ENCODE measurements around the gene TNFAIP1. TPM values are rescaled to one million over a fixed set of nuclear protein-coding genes. Genes with fewer than 3 reads are reported as not detected.

The TNFAIP1 gene
- total RNA-seq, 1 experiment from 2014 or later, result 27.5 TPM

DNA sequence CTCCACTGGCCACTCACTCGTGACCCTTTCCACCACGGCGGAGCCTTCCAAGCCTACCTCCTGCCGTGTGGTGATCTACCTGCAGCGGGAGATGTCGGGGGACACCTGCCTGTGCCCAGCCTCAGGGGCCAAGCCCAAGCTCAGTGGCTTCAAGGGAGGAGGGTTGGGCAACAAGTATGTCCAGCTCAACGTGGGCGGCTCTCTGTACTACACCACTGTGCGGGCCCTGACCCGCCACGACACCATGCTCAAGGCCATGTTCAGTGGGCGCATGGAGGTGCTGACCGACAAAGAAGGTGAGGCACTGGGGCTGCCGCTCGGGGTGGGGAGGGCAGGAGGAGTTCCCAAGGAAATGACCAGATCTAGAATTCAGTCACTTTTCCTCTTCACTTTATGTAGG lies 3.9 kb downstream of the TNFAIP1 start:
- H3F3A ChIP-seq (ENCODE audit: low read length, unreplicated experiment), result no peaks in the 10 kb centered on the region
- H3K79me2 ChIP-seq (ENCODE audit: low read length), result peaks cover 46% of the 10 kb centered on the region
- no peaks in the 10 kb centered on the region for H3K9me3 ChIP-seq (ENCODE audit: low read length)
- H3K9me2 ChIP-seq (replicated peaks; ENCODE audit: low read length), result no peaks in the 10 kb centered on the region
- no peak for TF ChIP-seq EZH2 (IDR thresholded peaks at IDR 0.05; ENCODE audit: low read length, unreplicated experiment)
- intact Hi-C loops (cut with micrococcal nuclease), result no loop called here
- no peak overlapping the region for H3K9ac ChIP-seq (ENCODE audit: low read length)
- DNase-seq, result no peak
- H3K36me3 ChIP-seq (ENCODE audit: low read depth, low read length), result no peaks in the 10 kb centered on the region; the same call in 1 of the 2 replicates
- ATAC-seq, result no peak
- H3K4me3 ChIP-seq (ENCODE audit: low read length), result no peak overlapping the region
- H3K4me2 ChIP-seq (ENCODE audit: low read length), result no peak overlapping the region
- H4K20me1 ChIP-seq (ENCODE audit: low read length), result 0 out of 2 replicates have a peak, but pooled peaks cover 6% of the 10 kb centered on the region
- CTCF ChIA-PET, result no interaction called here
- BruUV-seq (replicated peaks), result no TSS peak
- peaks cover 19% of the 10 kb centered on the region for H3K4me1 ChIP-seq (ENCODE audit: insufficient read depth, low read length)
- H3K27ac ChIP-seq (ENCODE audit: low read length), result no peak overlapping the region
- POLR2A ChIA-PET (ENCODE audit: unreplicated experiment), result no interaction called here
- no peak overlapping the region for H2AFZ ChIP-seq (ENCODE audit: low read length)
- no peaks in the 10 kb centered on the region for H3K27me3 ChIP-seq (ENCODE audit: low read length)

DNA sequence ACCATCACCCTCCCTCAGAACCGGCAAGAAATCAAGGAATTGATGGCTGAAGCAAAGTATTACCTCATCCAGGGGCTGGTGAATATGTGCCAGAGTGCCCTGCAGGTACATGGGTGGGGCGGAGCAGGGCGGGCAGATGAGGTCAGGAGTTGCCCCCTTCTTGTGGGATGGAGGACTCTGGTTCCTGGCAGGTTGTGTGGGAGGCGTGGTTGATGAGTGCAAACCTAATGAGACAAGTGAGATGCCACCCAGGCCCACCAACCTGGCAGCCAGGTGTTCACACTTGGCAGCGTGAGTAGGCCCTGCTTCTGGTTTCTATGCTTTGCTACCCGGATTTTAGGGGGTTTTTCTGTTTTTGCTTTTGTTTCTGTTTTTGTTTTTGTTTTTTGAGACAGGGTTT lies 4.8 kb downstream of the TNFAIP1 start:
- Histone ChIP-seq H3K9me3 (ENCODE audit: low read length) (no peaks in the 10 kb centered on the region), H3K27ac (ENCODE audit: low read length) (no peak overlapping the region), H3K9me2 (replicated peaks; ENCODE audit: low read length) (no peaks in the 10 kb centered on the region), H3F3A (ENCODE audit: low read length, unreplicated experiment) (no peaks in the 10 kb centered on the region), H2AFZ (ENCODE audit: low read length) (no peak overlapping the region), H3K4me3 (ENCODE audit: low read length) (no peak overlapping the region), H3K27me3 (ENCODE audit: low read length) (no peaks in the 10 kb centered on the region), H4K20me1 (ENCODE audit: low read length) (0 out of 2 replicates have a peak, but pooled peaks cover 6% of the 10 kb centered on the region), H3K36me3 (ENCODE audit: low read depth, low read length) (peaks cover 4% of the 10 kb centered on the region; the same call in 1 of the 2 replicates), H3K79me2 (ENCODE audit: low read length) (peaks cover 38% of the 10 kb centered on the region), H3K9ac (ENCODE audit: low read length) (no peak overlapping the region), H3K4me1 (ENCODE audit: insufficient read depth, low read length) (peaks cover 17% of the 10 kb centered on the region), H3K4me2 (ENCODE audit: low read length) (no peak overlapping the region)
- BruUV-seq (replicated peaks), result no TSS peak
- ATAC-seq, result no peak
- ChIA-PET POLR2A (ENCODE audit: unreplicated experiment) (no interaction called here), CTCF (no interaction called here)
- TF ChIP-seq, protein P1, sequence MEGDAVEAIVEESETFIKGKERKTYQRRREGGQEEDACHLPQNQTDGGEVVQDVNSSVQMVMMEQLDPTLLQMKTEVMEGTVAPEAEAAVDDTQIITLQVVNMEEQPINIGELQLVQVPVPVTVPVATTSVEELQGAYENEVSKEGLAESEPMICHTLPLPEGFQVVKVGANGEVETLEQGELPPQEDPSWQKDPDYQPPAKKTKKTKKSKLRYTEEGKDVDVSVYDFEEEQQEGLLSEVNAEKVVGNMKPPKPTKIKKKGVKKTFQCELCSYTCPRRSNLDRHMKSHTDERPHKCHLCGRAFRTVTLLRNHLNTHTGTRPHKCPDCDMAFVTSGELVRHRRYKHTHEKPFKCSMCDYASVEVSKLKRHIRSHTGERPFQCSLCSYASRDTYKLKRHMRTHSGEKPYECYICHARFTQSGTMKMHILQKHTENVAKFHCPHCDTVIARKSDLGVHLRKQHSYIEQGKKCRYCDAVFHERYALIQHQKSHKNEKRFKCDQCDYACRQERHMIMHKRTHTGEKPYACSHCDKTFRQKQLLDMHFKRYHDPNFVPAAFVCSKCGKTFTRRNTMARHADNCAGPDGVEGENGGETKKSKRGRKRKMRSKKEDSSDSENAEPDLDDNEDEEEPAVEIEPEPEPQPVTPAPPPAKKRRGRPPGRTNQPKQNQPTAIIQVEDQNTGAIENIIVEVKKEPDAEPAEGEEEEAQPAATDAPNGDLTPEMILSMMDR (conservative IDR thresholded peaks at IDR 0.05; ENCODE audit: low read depth, low read length), result no peak
- TF ChIP-seq EZH2 (IDR thresholded peaks at IDR 0.05; ENCODE audit: low read length, unreplicated experiment) (no peak), EZH2phosphoT487 (IDR thresholded peaks at IDR 0.05; ENCODE audit: borderline replicate concordance, low read length) (no peak)
- no peak for DNase-seq
- intact Hi-C loops (cut with micrococcal nuclease), result no loop called here

DNA sequence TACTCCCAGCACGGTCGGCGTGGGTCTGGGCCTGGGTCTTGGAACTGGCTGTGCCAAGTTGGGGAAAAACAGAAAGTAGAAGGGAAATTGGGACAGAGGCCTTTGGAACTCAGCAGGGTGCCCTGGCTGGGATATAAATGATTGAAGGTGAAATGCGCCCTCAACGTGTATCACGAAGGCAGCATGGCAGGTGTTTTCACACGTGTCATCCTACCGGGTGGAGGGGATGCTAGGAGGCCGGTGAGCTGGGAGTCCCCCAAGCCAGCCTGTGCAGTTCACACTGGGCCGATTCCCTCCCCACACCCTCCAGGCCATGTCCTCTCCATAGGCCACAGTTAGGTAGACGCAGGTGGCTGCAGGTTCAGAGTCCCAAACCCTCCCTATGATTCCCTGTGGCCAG lies 6.0 kb downstream of the TNFAIP1 start:
- no peaks in the 10 kb centered on the region for H3K9me3 ChIP-seq (ENCODE audit: low read length)
- no TSS peak for BruUV-seq (replicated peaks)
- no peak overlapping the region for H3K9ac ChIP-seq (ENCODE audit: low read length)
- ChIA-PET CTCF (no interaction called here), POLR2A (ENCODE audit: unreplicated experiment) (no interaction called here)
- no peak overlapping the region for H3K4me3 ChIP-seq (ENCODE audit: low read length)
- H3K27me3 ChIP-seq (ENCODE audit: low read length), result no peaks in the 10 kb centered on the region
- peaks cover 10% of the 10 kb centered on the region; the same call in 1 of the 2 replicates for H3K36me3 ChIP-seq (ENCODE audit: low read depth, low read length)
- no peak for DNase-seq
- peaks cover 27% of the 10 kb centered on the region for H3K4me1 ChIP-seq (ENCODE audit: insufficient read depth, low read length)
- TF ChIP-seq, protein P1 (conservative IDR thresholded peaks at IDR 0.05; ENCODE audit: low read depth, low read length), result no peak
- TF ChIP-seq EZH2phosphoT487 (IDR thresholded peaks at IDR 0.05; ENCODE audit: borderline replicate concordance, low read length), result no peak
- no peak for TF ChIP-seq EZH2 (IDR thresholded peaks at IDR 0.05; ENCODE audit: low read length, unreplicated experiment)
- no peaks in the 10 kb centered on the region for H3K9me2 ChIP-seq (replicated peaks; ENCODE audit: low read length)
- H3K27ac ChIP-seq (ENCODE audit: low read length), result no peak overlapping the region
- 0 out of 2 replicates have a peak, but pooled peaks cover 6% of the 10 kb centered on the region for H4K20me1 ChIP-seq (ENCODE audit: low read length)
- H3K4me2 ChIP-seq (ENCODE audit: low read length), result no peak overlapping the region
- H3K79me2 ChIP-seq (ENCODE audit: low read length), result peaks cover 29% of the 10 kb centered on the region
- peaks cover 1% of the 10 kb centered on the region for H3F3A ChIP-seq (ENCODE audit: low read length, unreplicated experiment)
- intact Hi-C loops (cut with micrococcal nuclease), result no loop called here
- ATAC-seq, result no peak
- no peak overlapping the region for H2AFZ ChIP-seq (ENCODE audit: low read length)

Measured in PC-3 (cell line).